Activated T-cell treated with anti-CD3 and anti-CD28 coated beads for 1 hour (primary cell): ENCODE results near the gene SLC16A13.
"Not testable (repeated sequence)": the region's sequence is repeated elsewhere in the genome, so short reads cannot be mapped to it uniquely, and the experiment has no call there.

Experiments used
- DNase-seq: peaks from one replicate; pipeline ENCODE4 v3.0.0-alpha.2; 2020; ENCODE audit warnings: low read depth

SLC16A13 gene, protein sequence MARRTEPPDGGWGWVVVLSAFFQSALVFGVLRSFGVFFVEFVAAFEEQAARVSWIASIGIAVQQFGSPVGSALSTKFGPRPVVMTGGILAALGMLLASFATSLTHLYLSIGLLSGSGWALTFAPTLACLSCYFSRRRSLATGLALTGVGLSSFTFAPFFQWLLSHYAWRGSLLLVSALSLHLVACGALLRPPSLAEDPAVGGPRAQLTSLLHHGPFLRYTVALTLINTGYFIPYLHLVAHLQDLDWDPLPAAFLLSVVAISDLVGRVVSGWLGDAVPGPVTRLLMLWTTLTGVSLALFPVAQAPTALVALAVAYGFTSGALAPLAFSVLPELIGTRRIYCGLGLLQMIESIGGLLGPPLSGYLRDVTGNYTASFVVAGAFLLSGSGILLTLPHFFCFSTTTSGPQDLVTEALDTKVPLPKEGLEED

GRCh38 chr17:7035591-7036368 is at the start of gene SLC16A13:
Gene SLC16A13, plus strand, starts transcription at chr17:7036015. Its CDS starts 368 bp downstream, at chr17:7036383.
- DNase-seq = peak; percentile 95

DNA sequence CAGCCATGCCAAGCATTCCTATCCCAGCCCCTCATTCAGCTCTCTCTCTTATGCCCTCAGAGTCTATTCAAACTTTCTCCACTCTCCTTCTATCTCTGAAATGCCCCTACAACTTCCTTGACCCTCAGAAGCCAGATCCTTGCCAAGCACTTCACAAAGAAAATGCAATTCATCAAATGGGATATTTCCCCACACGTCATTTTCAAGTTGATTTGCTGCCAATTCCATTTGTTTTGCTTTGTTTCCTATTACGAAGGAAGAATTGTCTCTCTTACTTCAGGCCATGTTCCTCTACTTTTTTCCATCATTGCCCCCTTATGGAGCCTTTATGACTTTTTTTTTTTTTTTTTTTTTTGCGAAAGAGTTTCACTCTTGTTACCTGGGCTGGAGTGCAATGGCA is 49.1 kb upstream of the SLC16A13 start:
- DNase-seq = no peak

GRCh38 chr17:6989779-6990178 is 46.0 kb upstream of the SLC16A13 start:
- DNase-seq = no peak

- DNase-seq = not testable (repeated sequence)
These were observed 42.2 kb upstream of the SLC16A13 start for GRCh38 chr17:6993613-6994056.

- DNase-seq = no peak
These were observed 41.7 kb upstream of the SLC16A13 start for GRCh38 chr17:6994118-6994598.

DNA sequence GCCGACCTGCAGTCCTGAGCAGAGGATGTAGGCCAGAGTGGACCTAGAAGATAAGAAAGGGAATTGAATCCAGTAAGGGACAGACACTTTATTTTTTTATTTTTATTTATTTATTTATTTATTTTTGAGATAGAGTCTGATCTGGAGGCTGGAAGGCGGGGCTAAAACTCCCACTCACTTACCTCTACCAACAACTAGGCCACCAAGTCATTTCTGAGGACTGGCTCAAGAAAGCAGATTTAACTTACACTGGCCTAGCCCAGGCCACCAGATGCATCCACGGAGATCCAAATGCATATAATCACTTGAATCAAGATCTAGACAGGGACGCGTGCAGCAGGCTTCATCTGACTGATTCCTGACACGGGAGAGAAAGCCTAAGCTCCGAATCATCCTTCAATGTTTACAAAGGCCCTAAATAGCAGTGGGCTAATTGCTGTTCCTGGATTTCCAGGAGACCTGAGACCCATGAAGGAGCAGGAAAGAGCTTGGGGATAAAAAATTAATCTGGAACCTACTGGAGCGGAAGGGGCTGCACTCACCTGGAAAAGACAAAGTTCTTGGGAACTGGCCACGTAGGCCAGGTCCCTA is 41.1 kb upstream of the SLC16A13 start:
- no peak for DNase-seq

GRCh38 chr17:6995500-6996255 is 40.1 kb upstream of the SLC16A13 start, which contains the start of gene ALOX12:
Gene ALOX12, plus strand, starts transcription at chr17:6996049. Its CDS starts 69 bp downstream, at chr17:6996118.
- DNase-seq = no peak

- DNase-seq = no peak
These were observed 39.4 kb upstream of the SLC16A13 start for GRCh38 chr17:6996256-6997011.

GRCh38 chr17:6997171-6997570 is 38.6 kb upstream of the SLC16A13 start:
- no peak for DNase-seq

DNA sequence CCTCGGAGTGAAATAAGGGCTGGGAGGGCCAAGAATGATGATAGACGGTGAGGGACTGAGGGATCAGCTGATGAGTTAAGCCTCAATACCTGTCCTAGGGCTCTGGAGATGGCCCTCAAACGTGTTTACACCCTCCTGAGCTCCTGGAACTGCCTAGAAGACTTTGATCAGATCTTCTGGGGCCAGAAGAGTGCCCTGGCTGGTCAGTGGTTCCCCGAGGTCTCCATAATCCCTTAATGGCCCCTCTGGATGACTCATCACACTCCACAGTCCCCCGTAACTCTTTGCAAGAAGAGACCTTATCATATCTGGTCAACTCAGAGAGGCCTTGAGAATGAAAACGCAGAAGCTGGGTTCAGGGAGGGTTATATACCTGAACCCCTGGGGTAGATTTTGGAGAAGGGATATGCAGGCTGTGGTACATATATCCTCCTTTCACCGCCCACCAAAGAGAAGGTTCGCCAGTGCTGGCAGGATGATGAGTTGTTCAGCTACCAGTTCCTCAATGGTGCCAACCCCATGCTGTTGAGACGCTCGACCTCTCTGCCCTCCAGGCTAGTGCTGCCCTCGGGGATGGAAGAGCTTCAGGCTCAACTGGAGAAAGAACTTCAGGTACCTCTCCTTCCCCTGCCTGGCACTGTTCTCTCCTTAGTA is 36.8 kb upstream of the SLC16A13 start:
- no peak for DNase-seq

DNA sequence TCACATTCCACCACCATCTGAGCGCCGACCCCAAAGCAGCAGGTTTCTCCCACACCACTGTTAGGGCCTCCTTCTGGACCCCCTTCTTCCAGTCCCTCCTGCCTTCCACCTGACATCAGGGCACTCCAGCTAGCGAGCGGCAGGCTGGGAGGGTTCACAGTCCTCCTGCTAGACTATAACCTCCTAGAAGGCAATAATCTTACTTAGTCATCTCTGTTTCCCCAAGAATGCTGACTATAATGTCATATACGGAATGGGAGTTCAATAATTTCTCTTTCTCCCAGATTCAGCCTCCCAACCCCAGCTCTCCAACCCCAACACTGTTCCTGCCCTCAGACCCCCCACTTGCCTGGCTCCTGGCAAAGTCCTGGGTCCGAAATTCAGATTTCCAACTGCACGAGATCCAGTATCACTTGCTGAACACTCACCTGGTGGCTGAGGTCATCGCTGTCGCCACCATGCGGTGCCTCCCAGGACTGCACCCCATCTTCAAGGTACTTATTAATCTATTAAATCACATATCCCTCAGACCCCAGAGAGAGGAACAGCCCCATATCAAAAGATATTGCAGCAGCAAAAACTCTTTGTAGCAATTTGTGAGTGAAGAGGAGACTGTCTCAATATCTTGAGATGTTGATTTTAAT is 34.4 kb upstream of the SLC16A13 start:
- DNase-seq = no peak

DNA sequence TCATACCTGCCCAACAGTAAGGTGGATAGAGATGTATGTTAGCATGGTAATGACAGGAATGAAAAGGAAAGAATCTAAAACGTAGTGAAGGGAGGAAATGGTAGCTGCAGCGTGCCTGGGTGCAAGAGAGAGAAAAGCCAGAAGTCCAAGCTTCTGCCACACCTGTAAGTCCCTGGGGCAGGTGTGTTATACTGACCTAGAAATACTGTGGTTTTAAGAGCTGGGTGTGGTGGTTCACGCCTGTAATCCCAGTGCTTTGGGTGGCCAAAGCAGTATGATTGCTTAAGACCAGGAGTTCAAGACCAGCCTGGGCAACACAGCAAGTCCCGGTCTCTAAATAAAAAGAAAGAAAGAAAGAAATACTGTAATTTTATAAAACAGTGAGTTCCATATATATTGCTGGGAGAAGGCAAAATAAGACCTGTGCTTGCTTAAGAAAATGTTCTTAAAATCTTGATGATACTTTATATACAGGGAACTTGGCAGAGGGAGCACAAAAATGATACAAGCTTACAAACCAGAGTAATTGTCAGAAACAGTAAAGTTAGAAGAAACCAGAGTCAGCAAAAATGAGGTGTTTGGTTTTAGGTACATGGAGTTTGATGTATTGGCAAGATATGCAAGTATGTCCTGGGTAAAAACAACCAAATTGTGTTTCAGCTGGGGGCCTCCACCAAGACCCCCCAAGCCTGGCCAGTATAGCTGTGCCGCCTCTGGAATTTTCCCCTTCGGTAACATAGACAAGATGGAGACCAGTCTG is 33.3 kb upstream of the SLC16A13 start:
- no peak for DNase-seq

DNA sequence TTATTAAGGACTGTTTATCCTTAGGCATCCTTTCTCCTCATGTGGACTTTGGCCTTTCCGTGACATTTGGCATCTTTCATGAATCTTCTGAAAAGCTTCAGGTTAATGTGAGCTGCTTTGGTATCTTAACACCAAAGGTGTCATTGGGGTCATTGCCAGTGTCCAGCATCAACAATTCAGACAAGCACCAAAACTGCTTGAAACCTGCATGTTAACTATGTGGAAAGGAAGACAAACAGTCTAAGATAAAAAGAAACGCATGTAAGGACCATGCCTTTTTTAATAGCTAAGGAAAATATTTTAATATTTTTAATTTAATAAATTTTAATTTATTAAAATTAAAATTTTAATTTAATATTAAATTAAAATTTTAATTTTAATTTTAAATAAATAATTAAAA is 32.1 kb upstream of the SLC16A13 start:
- DNase-seq = no peak

DNA sequence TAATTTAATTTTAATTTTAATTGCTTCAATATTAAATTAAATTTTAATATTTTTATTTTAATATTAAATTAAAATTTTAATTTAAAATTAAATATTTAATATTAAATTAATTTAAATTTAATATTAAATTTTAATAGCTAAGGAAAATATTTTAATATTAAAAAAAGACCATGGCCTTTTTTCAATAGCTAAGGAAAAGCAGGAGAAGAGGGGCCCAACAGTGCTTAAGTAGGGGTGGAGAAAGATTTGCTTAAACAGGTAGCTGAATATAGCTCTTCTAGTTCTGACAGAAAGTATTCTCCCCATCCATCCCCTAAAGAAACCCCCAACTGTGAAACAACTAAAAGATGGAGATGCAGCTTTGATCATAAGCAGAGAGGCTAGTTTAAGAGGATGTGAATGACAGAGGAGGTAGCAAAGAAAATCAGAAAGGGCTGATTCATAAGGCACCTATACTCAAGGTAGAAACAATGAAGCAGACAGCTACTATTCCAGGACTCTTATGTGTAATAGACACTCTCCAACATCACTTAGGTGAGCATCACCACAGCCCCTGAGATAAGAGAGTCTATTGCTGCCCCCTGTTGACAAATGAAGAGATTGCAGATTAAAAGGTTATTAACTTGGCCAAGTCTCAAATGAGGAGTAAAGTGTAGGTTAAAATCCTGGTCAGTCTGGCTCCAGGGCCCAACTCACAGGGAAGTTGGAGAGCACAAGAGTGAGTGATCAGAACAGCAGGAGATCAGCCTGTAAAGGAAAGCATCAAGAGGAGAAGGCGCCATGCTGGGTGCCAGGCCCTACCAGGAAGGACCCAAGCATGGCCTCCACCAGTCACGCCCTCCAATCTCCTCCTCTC is 31.2 kb upstream of the SLC16A13 start:
- no peak for DNase-seq

GRCh38 chr17:7005716-7006115 is 30.1 kb upstream of the SLC16A13 start:
- DNase-seq = no peak

GRCh38 chr17:7007143-7007542 is 28.7 kb upstream of the SLC16A13 start:
- no peak for DNase-seq

GRCh38 chr17:7010523-7010922 is 25.3 kb upstream of the SLC16A13 start:
- no peak for DNase-seq

DNA sequence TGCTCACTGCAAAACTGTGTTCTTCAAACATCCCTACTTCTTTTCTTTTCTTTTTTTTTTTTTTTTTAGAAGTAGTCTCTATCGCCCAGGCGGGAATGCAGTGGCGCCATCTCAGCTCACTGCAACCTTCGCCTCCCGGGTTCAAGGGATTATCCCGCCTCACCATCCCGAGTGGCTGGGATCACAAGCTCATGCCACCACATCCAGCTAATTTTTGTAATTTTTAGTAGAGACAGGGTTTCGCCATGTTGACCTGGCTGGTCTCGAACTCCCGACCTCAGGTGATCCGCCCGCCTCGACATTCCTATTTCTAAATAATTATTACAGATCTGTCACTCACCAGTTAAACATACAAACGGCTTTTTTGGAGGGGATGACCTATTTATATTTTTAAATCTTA is 24.4 kb upstream of the SLC16A13 start:
- DNase-seq = no peak
